GM12875 (cell line): ENCODE results near the gene ESAM.
"Not testable (repeated sequence)": the region's sequence is repeated elsewhere in the genome, so short reads cannot be mapped to it uniquely, and the experiment has no call there.

Experiments
- H3K4me3 ChIP-seq: one replicate; pipeline ENCODE4 v1.5.1; 2011; ENCODE audit warnings: low read depth, low read length, control low read depth
- TF ChIP-seq, protein P1 (sequence below): IDR thresholded peaks from 2 replicates; pipeline ENCODE4 v1.5.1; 2011; ENCODE audit warnings: low read depth, mild to moderate bottlenecking, control low read depth, inconsistent platforms, low read length, moderate library complexity, borderline replicate concordance; ENCODE audit not compliant: insufficient read depth

ESAM gene

DNA sequence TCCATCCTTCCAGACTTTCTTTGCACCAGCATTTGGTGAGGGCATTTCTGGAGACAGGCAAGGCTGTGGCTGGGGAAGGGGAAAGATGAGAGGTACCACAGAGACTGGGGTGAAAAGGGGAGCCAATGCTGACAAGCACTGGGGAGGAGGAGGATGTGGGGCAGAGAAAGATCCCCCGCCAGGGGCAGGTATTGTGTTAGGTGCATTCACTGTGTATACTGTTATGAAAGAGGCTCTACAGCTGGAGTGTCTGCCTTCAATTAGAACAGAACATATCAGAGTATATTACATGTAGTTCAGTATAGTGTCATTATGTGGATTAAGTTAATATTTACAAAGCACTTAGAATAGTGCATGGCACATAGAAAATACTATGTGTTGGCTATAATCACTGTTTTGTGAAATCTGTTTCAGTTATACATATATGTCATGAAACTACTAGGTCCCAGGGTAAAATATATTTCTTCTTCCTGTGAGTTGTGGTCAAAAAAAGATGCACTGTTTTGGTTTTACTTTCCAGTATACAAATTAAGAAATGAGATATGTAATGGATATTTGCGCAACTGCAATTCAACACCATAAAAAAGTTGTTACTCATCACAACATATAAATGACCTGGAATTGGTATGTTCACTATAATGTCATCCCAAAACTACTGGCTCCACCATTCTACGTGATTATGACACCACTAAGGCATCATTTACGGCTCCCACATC lies 29.7 kb upstream of the ESAM start:
- TF ChIP-seq, protein P1, sequence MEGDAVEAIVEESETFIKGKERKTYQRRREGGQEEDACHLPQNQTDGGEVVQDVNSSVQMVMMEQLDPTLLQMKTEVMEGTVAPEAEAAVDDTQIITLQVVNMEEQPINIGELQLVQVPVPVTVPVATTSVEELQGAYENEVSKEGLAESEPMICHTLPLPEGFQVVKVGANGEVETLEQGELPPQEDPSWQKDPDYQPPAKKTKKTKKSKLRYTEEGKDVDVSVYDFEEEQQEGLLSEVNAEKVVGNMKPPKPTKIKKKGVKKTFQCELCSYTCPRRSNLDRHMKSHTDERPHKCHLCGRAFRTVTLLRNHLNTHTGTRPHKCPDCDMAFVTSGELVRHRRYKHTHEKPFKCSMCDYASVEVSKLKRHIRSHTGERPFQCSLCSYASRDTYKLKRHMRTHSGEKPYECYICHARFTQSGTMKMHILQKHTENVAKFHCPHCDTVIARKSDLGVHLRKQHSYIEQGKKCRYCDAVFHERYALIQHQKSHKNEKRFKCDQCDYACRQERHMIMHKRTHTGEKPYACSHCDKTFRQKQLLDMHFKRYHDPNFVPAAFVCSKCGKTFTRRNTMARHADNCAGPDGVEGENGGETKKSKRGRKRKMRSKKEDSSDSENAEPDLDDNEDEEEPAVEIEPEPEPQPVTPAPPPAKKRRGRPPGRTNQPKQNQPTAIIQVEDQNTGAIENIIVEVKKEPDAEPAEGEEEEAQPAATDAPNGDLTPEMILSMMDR: no peak
- H3K4me3 ChIP-seq: no peak overlapping the region

DNA sequence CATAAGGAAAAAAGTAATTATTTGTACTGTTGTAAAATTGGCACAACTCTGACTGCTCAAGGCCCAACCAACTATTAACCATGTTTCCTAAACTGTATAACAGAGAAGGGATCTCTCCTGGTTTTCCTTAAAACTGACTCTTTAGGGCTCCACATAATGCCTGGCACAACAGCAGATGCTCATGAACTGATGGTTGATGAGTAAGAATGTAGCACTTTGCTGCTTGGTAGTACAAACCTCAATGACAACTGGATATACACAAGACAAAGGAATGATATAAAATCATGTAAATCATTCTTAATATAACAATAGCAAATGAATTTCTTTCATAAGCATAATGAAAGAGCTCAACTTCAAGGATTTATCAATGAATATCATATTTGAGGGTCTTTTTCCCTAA lies 26.4 kb upstream of the ESAM start:
- H3K4me3 ChIP-seq: no peak overlapping the region
- TF ChIP-seq, protein P1: no peak

DNA sequence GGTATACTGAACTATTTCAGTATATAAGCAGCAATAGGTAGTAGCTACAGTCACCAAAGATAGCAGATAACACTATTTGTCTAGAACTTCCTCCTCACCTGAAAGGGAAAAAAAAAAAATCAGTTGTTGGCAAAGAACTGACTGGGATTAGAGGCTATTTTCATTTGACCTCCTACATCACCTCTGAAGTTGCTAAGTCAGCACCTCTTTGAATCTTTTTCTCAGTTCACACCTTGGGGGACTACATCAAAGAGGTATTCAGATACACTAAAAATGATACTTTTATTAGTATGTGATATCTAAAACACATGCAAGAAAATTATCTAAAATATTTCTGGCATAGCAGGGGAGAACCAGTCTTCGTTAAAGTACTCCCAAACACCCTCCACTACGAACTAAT lies 22.0 kb upstream of the ESAM start:
- TF ChIP-seq, protein P1: no peak
- H3K4me3 ChIP-seq: no peak overlapping the region

DNA sequence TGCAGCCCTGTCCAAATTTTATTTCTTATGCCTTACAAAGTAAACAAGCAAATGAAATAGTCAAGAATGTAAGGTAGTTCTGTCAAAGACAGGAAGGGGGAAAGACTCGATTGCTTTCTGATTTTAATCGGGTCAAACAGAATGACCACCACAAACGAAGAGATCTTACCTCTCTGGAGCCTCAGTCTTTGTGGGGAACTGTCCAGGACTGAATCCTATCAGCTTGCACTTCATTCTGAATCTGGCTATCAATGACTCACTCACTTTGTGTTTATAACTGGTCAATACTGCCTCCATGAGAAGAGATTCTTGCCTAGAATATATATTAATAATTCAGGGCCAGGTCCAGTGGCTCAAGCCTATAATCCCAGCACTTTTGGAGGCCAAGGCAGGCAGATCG lies 20.9 kb upstream of the ESAM start:
- TF ChIP-seq, protein P1: no peak
- H3K4me3 ChIP-seq: no peak overlapping the region

GRCh38 chr11:124779568-124779967 lies 17.5 kb upstream of the ESAM start:
- no peak overlapping the region for H3K4me3 ChIP-seq
- TF ChIP-seq, protein P1: no peak

DNA sequence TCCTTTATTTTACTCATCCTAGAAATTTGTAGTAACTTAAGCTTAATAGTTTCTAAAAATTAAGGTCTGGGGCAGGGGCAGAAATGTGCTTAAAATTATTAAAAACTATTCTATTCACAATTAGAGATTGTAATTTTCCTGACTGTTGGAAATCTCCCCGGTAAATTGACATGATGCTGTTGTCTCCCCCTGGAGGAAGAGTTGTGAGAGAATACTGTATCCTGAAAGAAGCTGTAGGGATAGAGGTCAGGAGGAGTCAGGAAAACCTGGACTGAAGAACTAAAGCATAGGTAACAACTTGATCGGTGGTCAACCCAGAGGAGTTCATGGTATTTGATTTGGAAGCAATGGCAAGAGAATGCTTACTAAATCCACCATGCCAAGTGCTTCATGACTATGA lies 16.2 kb upstream of the ESAM start:
- H3K4me3 ChIP-seq: no peak overlapping the region
- TF ChIP-seq, protein P1: no peak

DNA sequence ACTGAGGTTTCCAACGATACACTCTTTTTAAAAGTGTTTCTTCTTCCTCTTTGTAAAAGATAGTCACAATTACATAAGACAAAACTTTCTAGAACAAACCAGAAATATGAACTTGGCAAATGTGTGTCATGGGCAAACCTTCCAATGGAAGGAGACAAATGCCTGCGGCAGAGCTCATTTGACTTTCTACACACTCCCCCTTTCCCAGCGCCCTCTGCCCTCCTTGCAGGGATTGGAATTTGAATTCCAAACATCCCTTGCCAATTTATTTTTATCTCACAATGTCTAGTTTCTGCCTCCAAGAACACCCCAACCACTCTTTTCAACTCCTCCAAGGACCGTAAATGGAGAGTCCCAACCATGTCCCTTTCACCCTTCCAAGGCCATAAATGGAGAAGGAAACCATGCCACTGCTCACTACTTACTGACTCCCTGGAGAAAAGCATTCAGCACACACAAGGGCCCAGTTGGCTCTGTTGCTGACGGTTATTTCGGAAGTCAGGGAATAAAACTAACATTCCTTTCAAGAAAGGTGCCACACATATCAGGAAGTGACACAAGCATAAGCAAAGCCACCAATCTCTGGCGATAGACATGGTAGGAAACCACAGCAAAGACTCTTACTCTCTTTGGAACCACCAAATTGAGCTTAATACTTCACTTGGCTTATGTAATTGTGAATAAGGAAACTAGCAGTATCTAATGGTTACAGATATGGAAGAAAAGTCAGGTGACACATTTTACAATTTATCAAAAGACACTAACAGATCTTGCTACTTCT lies 15.0 kb upstream of the ESAM start:
- TF ChIP-seq, protein P1: no peak
- H3K4me3 ChIP-seq: no peak overlapping the region

- not testable (repeated sequence) for H3K4me3 ChIP-seq
Measured at GRCh38 chr11:124770959-124771358, 8.9 kb upstream of the ESAM start.
